ENCODE measurements around the gene FAM241A.
"Not testable (repeated sequence)": the region's sequence is repeated elsewhere in the genome, so short reads cannot be mapped to it uniquely, and the experiment has no call there.

Gene FAM241A

GRCh38 chr4:112199041-112199440, 53.8 kb downstream of the FAM241A start:
- no peak for TF ChIP-seq CTCF (conservative IDR thresholded peaks at IDR 0.05; ENCODE audit: low read depth, low read length)
- H3K4me3 ChIP-seq (ENCODE audit: low read depth, low read length): no peak overlapping the region
- DNase-seq (ENCODE audit: low read depth): no peak

GRCh38 chr4:112201915-112202505, 56.8 kb downstream of the FAM241A start:
- no peak for TF ChIP-seq CTCF (conservative IDR thresholded peaks at IDR 0.05; ENCODE audit: low read depth, low read length)
- no peak overlapping the region for H3K4me3 ChIP-seq (ENCODE audit: low read depth, low read length)
- no peak for DNase-seq (ENCODE audit: low read depth)

- DNase-seq (ENCODE audit: low read depth): no peak
- no peak for TF ChIP-seq CTCF (conservative IDR thresholded peaks at IDR 0.05; ENCODE audit: low read depth, low read length)
- no peak overlapping the region for H3K4me3 ChIP-seq (ENCODE audit: low read depth, low read length)
Observed at GRCh38 chr4:112203593-112203992, 58.3 kb downstream of the FAM241A start.

- no peak for TF ChIP-seq CTCF (conservative IDR thresholded peaks at IDR 0.05; ENCODE audit: low read depth, low read length)
- DNase-seq (ENCODE audit: low read depth): no peak
- no peak overlapping the region for H3K4me3 ChIP-seq (ENCODE audit: low read depth, low read length)
Observed at GRCh38 chr4:112206431-112206830, 61.2 kb downstream of the FAM241A start.

GRCh38 chr4:112208137-112209095, 63.2 kb downstream of the FAM241A start:
- DNase-seq (ENCODE audit: low read depth); H3K4me3 ChIP-seq (ENCODE audit: low read depth, low read length): not testable (repeated sequence)

GRCh38 chr4:112210777-112211176, 65.5 kb downstream of the FAM241A start:
- no peak for TF ChIP-seq CTCF (conservative IDR thresholded peaks at IDR 0.05; ENCODE audit: low read depth, low read length)
- H3K4me3 ChIP-seq (ENCODE audit: low read depth, low read length): no peak overlapping the region
- DNase-seq (ENCODE audit: low read depth): no peak

GRCh38 chr4:112213091-112213490, 67.8 kb downstream of the FAM241A start:
- DNase-seq (ENCODE audit: low read depth): peak; percentile 49
- H3K4me3 ChIP-seq (ENCODE audit: low read depth, low read length): no peak overlapping the region
- TF ChIP-seq CTCF (conservative IDR thresholded peaks at IDR 0.05; ENCODE audit: low read depth, low read length): no peak
